ENCODE data around the gene RSPO1.

RSPO1 gene

DNA sequence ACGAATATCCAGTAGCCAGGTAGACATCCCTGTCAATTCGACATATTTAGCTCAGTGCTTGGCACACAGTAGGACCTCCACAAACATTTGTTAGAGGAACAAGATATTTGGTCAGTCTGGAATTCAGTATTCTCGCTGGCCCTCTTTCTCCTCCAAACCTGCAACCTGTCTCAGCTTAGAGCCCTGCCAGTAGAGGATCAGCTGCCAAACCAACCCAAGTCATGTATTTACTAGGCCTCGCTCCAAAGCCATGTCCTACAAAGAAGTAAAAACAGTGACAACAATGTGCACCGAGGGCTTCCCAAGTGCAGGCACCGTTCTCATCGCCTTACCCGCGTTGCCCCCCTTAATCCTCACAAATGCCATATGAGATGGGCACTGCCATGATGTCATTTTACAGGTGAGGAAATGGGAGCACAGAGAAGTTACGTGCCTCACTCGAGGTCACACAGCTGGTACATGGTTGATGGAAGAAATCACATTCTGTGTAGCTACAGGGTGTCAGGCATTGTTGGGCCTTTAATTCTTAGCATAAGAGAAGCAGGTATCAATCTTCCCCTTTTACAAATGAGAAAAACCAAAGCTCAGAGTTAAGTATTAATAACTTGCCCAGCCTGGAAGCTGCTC is 31.7 kb upstream of the RSPO1 start:
- no peak for TF ChIP-seq CTCF (IDR thresholded peaks at IDR 0.05; ENCODE audit: low read depth, low read length, missing control alignments)
- H3K4me3 ChIP-seq (ENCODE audit: low read depth, low read length): no peak overlapping the region
- in situ Hi-C loops (cut with HindIII; ENCODE audit: low sequenced_read_pairs): no loop called here
- DNase-seq (ENCODE audit: low read depth): no peak

GRCh38 chr1:37663426-37664000 is 28.8 kb upstream of the RSPO1 start:
- TF ChIP-seq CTCF (IDR thresholded peaks at IDR 0.05; ENCODE audit: low read depth, low read length, missing control alignments): no peak
- DNase-seq (ENCODE audit: low read depth): no peak
- no peak overlapping the region for H3K4me3 ChIP-seq (ENCODE audit: low read depth, low read length)
- in situ Hi-C loops (cut with HindIII; ENCODE audit: low sequenced_read_pairs): loop anchor here (5.0 kb wide), 1 partner anchor 51 kb away; no protein-coding TSS in a partner anchor

DNA sequence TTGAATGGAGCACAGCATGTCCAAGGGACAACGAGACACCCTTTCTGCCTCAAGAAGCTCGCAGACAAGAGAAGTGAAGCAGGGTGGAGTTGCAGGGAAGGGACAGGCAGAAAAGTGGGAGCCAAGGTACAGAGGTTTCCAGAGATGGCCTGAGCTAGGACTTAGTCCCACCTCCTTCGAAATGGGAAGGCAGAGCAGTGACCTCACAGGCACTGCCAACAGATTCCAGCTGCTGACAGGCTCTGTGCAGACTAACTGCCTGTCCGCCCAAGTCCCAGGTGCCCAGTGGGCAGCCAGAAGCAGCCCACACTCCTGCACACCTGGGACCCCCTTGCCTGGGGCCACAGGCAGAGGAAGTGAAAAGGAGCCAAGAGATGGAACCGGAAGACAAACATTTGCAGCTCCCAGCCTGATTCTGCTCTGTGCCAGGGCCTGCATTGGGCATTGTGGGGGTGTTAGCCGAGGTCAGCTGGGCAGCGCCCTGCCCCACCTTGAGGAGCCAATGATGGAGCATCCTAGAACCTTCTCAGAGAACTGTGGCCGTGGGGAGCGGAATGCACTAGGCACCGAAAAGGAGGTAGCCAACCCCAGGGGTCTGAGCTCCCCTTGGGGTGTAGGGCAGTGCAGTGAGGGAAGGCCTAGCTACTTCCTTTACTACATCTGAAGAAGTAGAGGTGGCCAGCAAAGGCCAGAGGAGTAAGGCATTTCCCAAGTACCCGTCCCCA is 27.5 kb upstream of the RSPO1 start:
- in situ Hi-C loops (cut with HindIII; ENCODE audit: low sequenced_read_pairs): loop anchor here (5.0 kb wide), 1 partner anchor 50 kb away; no protein-coding TSS in a partner anchor
- no peak for DNase-seq (ENCODE audit: low read depth)
- no peak overlapping the region for H3K4me3 ChIP-seq (ENCODE audit: low read depth, low read length)

DNA sequence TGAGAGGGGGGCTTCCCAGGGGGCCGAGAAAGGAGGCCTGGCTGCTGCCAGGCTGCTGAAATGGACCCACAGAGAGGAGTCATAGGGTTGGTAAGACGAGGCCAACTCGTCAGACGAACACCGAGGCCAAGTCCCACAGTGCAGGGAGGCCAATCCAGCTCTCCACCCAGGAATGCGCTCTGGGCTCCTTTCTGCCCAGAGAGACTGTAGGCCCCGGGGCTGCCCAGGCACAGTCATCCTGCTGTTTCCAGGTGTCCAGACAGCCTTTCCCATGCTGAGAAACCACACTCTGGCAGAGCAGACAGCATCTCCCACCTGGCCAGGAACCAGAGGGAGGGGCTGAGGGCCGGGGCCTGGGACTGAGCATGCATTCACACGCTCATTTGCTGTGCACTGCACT is 26.7 kb upstream of the RSPO1 start:
- in situ Hi-C loops (cut with HindIII; ENCODE audit: low sequenced_read_pairs): loop anchor here (5.0 kb wide), 1 partner anchor 49 kb away; no protein-coding TSS in a partner anchor
- no peak overlapping the region for H3K4me3 ChIP-seq (ENCODE audit: low read depth, low read length)
- TF ChIP-seq CTCF (IDR thresholded peaks at IDR 0.05; ENCODE audit: low read depth, low read length, missing control alignments): no peak
- DNase-seq (ENCODE audit: low read depth): no peak

More for the DNA sequence above, 27.5 kb upstream of the RSPO1 start:
- TF ChIP-seq CTCF (IDR thresholded peaks at IDR 0.05; ENCODE audit: low read depth, low read length, missing control alignments): no peak

- TF ChIP-seq CTCF (IDR thresholded peaks at IDR 0.05; ENCODE audit: low read depth, low read length, missing control alignments): no peak
- in situ Hi-C loops (cut with HindIII; ENCODE audit: low sequenced_read_pairs): loop anchor here (5.0 kb wide), 1 partner anchor 48 kb away; no protein-coding TSS in a partner anchor
- no peak for DNase-seq (ENCODE audit: low read depth)
- H3K4me3 ChIP-seq (ENCODE audit: low read depth, low read length): no peak overlapping the region
These were observed 26.0 kb upstream of the RSPO1 start for GRCh38 chr1:37660664-37661063.

DNA sequence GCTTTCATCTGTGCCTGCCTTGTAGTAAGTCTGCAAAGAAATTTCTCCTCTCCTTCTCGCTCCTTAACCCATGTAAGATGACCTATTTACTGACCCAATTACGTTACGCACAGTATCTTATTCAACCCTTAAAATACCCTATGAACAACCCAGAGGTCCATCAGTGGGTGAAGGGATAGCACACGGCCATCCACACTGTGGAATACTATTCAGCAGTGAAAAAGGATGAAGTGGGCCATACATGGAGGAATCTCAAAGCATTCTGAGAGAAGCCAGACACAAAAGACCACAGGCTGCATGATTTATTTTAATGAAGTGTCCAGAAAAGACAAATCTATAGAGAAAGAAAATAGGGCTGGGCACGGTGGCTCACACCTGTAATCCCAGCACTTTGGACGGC is 23.8 kb upstream of the RSPO1 start:
- TF ChIP-seq CTCF (IDR thresholded peaks at IDR 0.05; ENCODE audit: low read depth, low read length, missing control alignments): no peak
- DNase-seq (ENCODE audit: low read depth): no peak
- in situ Hi-C loops (cut with HindIII; ENCODE audit: low sequenced_read_pairs): no loop called here
- H3K4me3 ChIP-seq (ENCODE audit: low read depth, low read length): no peak overlapping the region
